HCT116 (cell line): ENCODE measurements around the gene SHC4. TPM values are rescaled to one million over a fixed set of nuclear protein-coding genes. Genes with fewer than 3 reads are reported as not detected.

Source experiments
- ATAC-seq: fragments of 200-7000 bp; cut with Tn5 transposase; 2 replicates; pipeline ENCODE4 v1.9.1; 2020; ENCODE audit warnings: mild to moderate bottlenecking, moderate library complexity
- BruUV-seq: library from RNA; stranded (reverse); fragments of 400-500 nt; replicated peaks from 2 replicates; lab custom pipeline; 2021; lab: Mats Ljungman, UMichigan
- CTCF ChIA-PET: fragments of 300-600 bp; sonication (Branson Sonifier 250); formaldehyde crosslinking; loops from one replicate; lab custom pipeline; 2021; ENCODE audit warnings: antibody characterized with exemption; lab: Charles Lee
- POLR2A ChIA-PET: fragments of 300-600, 350-600 bp; sonication (Branson Sonifier 250); formaldehyde crosslinking; loops from one replicate; lab custom pipeline; 2021; ENCODE audit warnings: antibody characterized with exemption; lab: Charles Lee
- RAD21 ChIA-PET, 2 experiments: fragments of 300-600 bp; sonication (Branson Sonifier 250); formaldehyde crosslinking; loops; one replicate each; lab custom pipeline; 2023; ENCODE audit warnings: low total read pairs in 2 of 2; ENCODE audit not compliant: uncharacterized antibody in 2 of 2, unreplicated experiment in 2 of 2, low non-redundant PET in 1 of 2; lab: Charles Lee
- DNase-seq: peaks from one replicate; pipeline ENCODE4 v3.0.0-alpha.2; 2010; ENCODE audit warnings: low read depth, low spot score
- H2AFZ ChIP-seq: fragments of 200-600 bp; shearing (Covaris generic), sonication (generic); 2 replicates; pipeline ENCODE4 v1.6.1; 2017; ENCODE audit warnings: low read depth, mixed run types, mixed read lengths, antibody characterized with exemption, low read length; ENCODE audit not compliant: poor library complexity, severe bottlenecking
- H3K27ac ChIP-seq: 2 replicates; pipeline ENCODE4 v1.5.1; 2012; ENCODE audit warnings: low read depth, low read length
- H3K27me3 ChIP-seq: fragments of 200-600 bp; sonication (generic); 2 replicates; pipeline ENCODE4 v1.6.1; 2016; ENCODE audit warnings: mixed run types, low read length, mixed read lengths; ENCODE audit not compliant: insufficient read depth
- H3K36me3 ChIP-seq, 2 experiments: fragments of 200-500 bp in 1 of 2; fragments of 200-600 bp in 1 of 2; sonication (Bioruptor generic) in 1 of 2; sonication (generic) in 1 of 2; 2 replicates each; pipeline versions ENCODE4 v1.5.1 to v1.6.1; 2014 to 2016; ENCODE audit warnings: low read length in 2 of 2, inconsistent platforms in 1 of 2, mixed read lengths in 1 of 2, mixed run types in 1 of 2; ENCODE audit not compliant: insufficient read depth in 2 of 2, control insufficient read depth in 1 of 2
- H3K4me1 ChIP-seq, 2 experiments: fragments of 200-600 bp in 1 of 2; sonication (generic) in 1 of 2; 2 replicates each; pipeline versions ENCODE4 v1.5.1 to v1.6.1; 2012 to 2017; ENCODE audit warnings: low read length in 2 of 2, inconsistent platforms in 1 of 2, mild to moderate bottlenecking in 1 of 2, mixed read lengths in 1 of 2, mixed run types in 1 of 2, moderate library complexity in 1 of 2; ENCODE audit not compliant: insufficient read depth in 2 of 2, control insufficient read depth in 1 of 2
- H3K4me2 ChIP-seq: fragments of 200-600 bp; sonication (generic); 2 replicates; pipeline ENCODE4 v1.6.1; 2017; ENCODE audit warnings: mixed run types, low read length, mixed read lengths
- H3K4me3 ChIP-seq, 2 experiments: fragments of 200-600 bp in 1 of 2; sonication (generic) in 1 of 2; replicated peaks in 1 of 2; 2 replicates each; pipeline ENCODE4 v1.5.1; 2011 to 2016; ENCODE audit warnings: low read length in 2 of 2, control low read depth in 1 of 2, low read depth in 1 of 2, mild to moderate bottlenecking in 1 of 2, mixed read lengths in 1 of 2, mixed run types in 1 of 2
- H3K79me2 ChIP-seq: fragments of 200-600 bp; sonication (generic); 2 replicates; pipeline ENCODE4 v1.6.1; 2017; ENCODE audit warnings: mild to moderate bottlenecking, mixed run types, low read length, moderate library complexity, mixed read lengths; ENCODE audit not compliant: insufficient read depth
- H3K9ac ChIP-seq: fragments of 200-600 bp; sonication (generic); 2 replicates; pipeline ENCODE4 v1.6.1; 2016; ENCODE audit warnings: low read length, mixed read lengths
- H3K9me2 ChIP-seq: fragments of 200-600 bp; sonication (generic), shearing (Covaris generic); 2 replicates; pipeline ENCODE4 v1.6.1; 2017; ENCODE audit warnings: mixed run types, mild to moderate bottlenecking, moderate library complexity; ENCODE audit not compliant: insufficient read depth
- H3K9me3 ChIP-seq, 2 experiments: fragments of 200-500 bp in 1 of 2; fragments of 200-600 bp in 1 of 2; sonication (Bioruptor generic) in 1 of 2; sonication (generic) in 1 of 2; 2 replicates each; pipeline ENCODE4 v1.6.1; 2014 to 2017; ENCODE audit warnings: low read length in 2 of 2, mixed read lengths in 2 of 2, inconsistent platforms in 1 of 2, low read depth in 1 of 2, mild to moderate bottlenecking in 1 of 2, mixed run types in 1 of 2, moderate library complexity in 1 of 2; ENCODE audit not compliant: control insufficient read depth in 1 of 2, insufficient read depth in 1 of 2
- H4K20me1 ChIP-seq: fragments of 200-600 bp; sonication (generic), shearing (Covaris generic); 2 replicates; pipeline ENCODE4 v1.6.1; 2017; ENCODE audit warnings: mixed run types, mild to moderate bottlenecking, moderate library complexity; ENCODE audit not compliant: insufficient read depth
- CBX3 ChIP-seq: IDR thresholded peaks from 2 replicates; pipeline ENCODE4 v1.6.1; 2012; ENCODE audit warnings: low read depth
- CEBPB ChIP-seq: IDR thresholded peaks from 2 replicates; pipeline ENCODE4 v1.6.1; 2012; ENCODE audit warnings: low read depth
- CTCF ChIP-seq, 3 experiments: fragments of 200-600 bp in 1 of 3; sonication (generic) in 1 of 3; IDR thresholded peaks in 2 of 3; conservative IDR thresholded peaks in 1 of 3; 2 replicates each; pipeline ENCODE4 v1.5.1; 2012 to 2017; ENCODE audit warnings: low read depth in 2 of 3, low read length in 2 of 3, antibody characterized with exemption in 1 of 3, borderline replicate concordance in 1 of 3, control low read depth in 1 of 3, mild to moderate bottlenecking in 1 of 3, mixed read lengths in 1 of 3, mixed run types in 1 of 3, moderate library complexity in 1 of 3; ENCODE audit not compliant: insufficient read depth in 1 of 3
- ELF1 ChIP-seq: IDR thresholded peaks from 2 replicates; pipeline ENCODE4 v1.6.1; 2012; ENCODE audit warnings: low read depth, borderline replicate concordance
- EZH2 ChIP-seq: fragments of 200-600 bp; sonication (generic); IDR thresholded peaks from 2 replicates; pipeline ENCODE4 v1.6.1; 2017; ENCODE audit warnings: antibody characterized with exemption, mixed run types
- EZH2phosphoT487 ChIP-seq: fragments of 200-600 bp; IDR thresholded peaks from 2 replicates; pipeline ENCODE4 v1.6.1; 2018; ENCODE audit warnings: antibody characterized with exemption, borderline replicate concordance
- FOSL1 ChIP-seq: IDR thresholded peaks from 2 replicates; pipeline ENCODE4 v1.6.1; 2012; ENCODE audit warnings: low read depth
- JUND ChIP-seq: IDR thresholded peaks from 2 replicates; pipeline ENCODE4 v1.6.1; 2012
- MAX ChIP-seq: IDR thresholded peaks from 2 replicates; pipeline ENCODE4 v1.6.1; 2012
- POLR2A ChIP-seq: IDR thresholded peaks from 2 replicates; pipeline ENCODE4 v1.7.0; 2011; ENCODE audit warnings: borderline replicate concordance; ENCODE audit not compliant: insufficient read depth, insufficient read length; ENCODE audit errors: extremely low read depth
- POLR2AphosphoS5 ChIP-seq: IDR thresholded peaks from 2 replicates; pipeline ENCODE4 v1.6.1; 2011; ENCODE audit warnings: mild to moderate bottlenecking, low read depth, low read length, moderate library complexity
- RAD21 ChIP-seq: IDR thresholded peaks from 2 replicates; pipeline ENCODE4 v1.6.1; 2012; ENCODE audit warnings: low read depth, mild to moderate bottlenecking
- REST ChIP-seq: IDR thresholded peaks from 2 replicates; pipeline ENCODE4 v1.6.1; 2012; ENCODE audit warnings: low read depth
- SIN3A ChIP-seq: IDR thresholded peaks from 2 replicates; pipeline ENCODE4 v1.6.1; 2012; ENCODE audit warnings: low read depth
- SP1 ChIP-seq: IDR thresholded peaks from 2 replicates; pipeline ENCODE4 v1.6.1; 2012; ENCODE audit warnings: low read depth
- TCF7L2 ChIP-seq: IDR thresholded peaks from 2 replicates; pipeline ENCODE4 v1.7.0; 2011; ENCODE audit warnings: borderline replicate concordance, inconsistent platforms; ENCODE audit not compliant: insufficient read depth, insufficient read length; ENCODE audit errors: extremely low read depth
- YY1 ChIP-seq: IDR thresholded peaks from 2 replicates; pipeline ENCODE4 v1.6.1; 2011; ENCODE audit warnings: low read length, low read depth, moderate library complexity, mild to moderate bottlenecking; ENCODE audit not compliant: insufficient replicate concordance; ENCODE audit errors: extremely low read depth
- ZBTB33 ChIP-seq: IDR thresholded peaks from 2 replicates; pipeline ENCODE4 v1.6.1; 2011; ENCODE audit warnings: mild to moderate bottlenecking, low read length, moderate library complexity; ENCODE audit not compliant: insufficient replicate concordance; ENCODE audit errors: extremely low read depth
- ZFX ChIP-seq: fragments of 450-650 bp; IDR thresholded peaks from 2 replicates; pipeline ENCODE4 v1.6.1; 2017
- ZNF274 ChIP-seq: fragments of 200-500 bp; sonication (Bioruptor generic); IDR thresholded peaks from 2 replicates; pipeline ENCODE4 v1.6.1; 2014; ENCODE audit warnings: mild to moderate bottlenecking, low read depth, low read length, inconsistent platforms
- intact Hi-C: fragments of 100-400 bp; cut with micrococcal nuclease; formaldehyde crosslinking; loops from 2 replicates; pipeline ENCODE4 v1.10.0; 2022
- total RNA-seq: library from RNA; stranded (reverse); gene quantifications from one replicate; pipeline ENCODE4 v1.2.1, GENCODE V29; 2021; ENCODE audit not compliant: unreplicated experiment

The SHC4 gene
- total RNA-seq, 1 experiment from 2014 or later, result 0.44 TPM

- DNase-seq (no peak), ATAC-seq (peak; percentile 65; the same call in 1 of the 2 replicates)
- Histone ChIP-seq H3K27ac (no peak overlapping the region), H3K36me3 (no peaks in the 10 kb centered on the region), H3K9me3 (no peaks in the 10 kb centered on the region), H3K27me3 (no peaks in the 10 kb centered on the region), H2AFZ (no peak overlapping the region), H3K9me2 (no peaks in the 10 kb centered on the region), H4K20me1 (no peaks in the 10 kb centered on the region), H3K4me3 (no peak overlapping the region), H3K9ac (no peak overlapping the region), H3K4me2 (no peak overlapping the region), H3K79me2 (no peaks in the 10 kb centered on the region), H3K4me1 (no peaks in the 10 kb centered on the region; a peak in 1 of 4 replicates)
- CTCF ChIA-PET, result no interaction called here
- no peak for TF ChIP-seq CBX3
- TF ChIP-seq SP1, result no peak
- TF ChIP-seq CEBPB, result no peak
- no peak for TF ChIP-seq JUND
- TF ChIP-seq YY1, result no peak
- no peak for TF ChIP-seq REST
- no peak for TF ChIP-seq ZBTB33
- TF ChIP-seq ZFX, result no peak
- no peak for TF ChIP-seq RAD21
- TF ChIP-seq EZH2, result no peak
- TF ChIP-seq ZNF274, result no peak
- TF ChIP-seq POLR2AphosphoS5, result no peak
- no peak for TF ChIP-seq EZH2phosphoT487
- TF ChIP-seq MAX, result no peak
- TF ChIP-seq SIN3A, result no peak
- TF ChIP-seq FOSL1, result no peak
- TF ChIP-seq ELF1, result no peak
- TF ChIP-seq TCF7L2, result no peak
- TF ChIP-seq CTCF (IDR thresholded peaks at IDR 0.05 in 2 of 3, conservative IDR thresholded peaks at IDR 0.05 in 1 of 3; ENCODE audit: borderline replicate concordance in 1 of 3, insufficient read depth in 1 of 3, low read depth in 2 of 3, low read length in 2 of 3), result no peak
- no peak for TF ChIP-seq POLR2A
- intact Hi-C loops, result no loop called here
- BruUV-seq, result no TSS peak
- POLR2A ChIA-PET, result no interaction called here
- RAD21 ChIA-PET, result no interaction called here
These were observed 140.5 kb downstream of the SHC4 start for GRCh38 chr15:48823237-48823636.
